GM18502 (cell line): ENCODE measurements around the gene RNF130.
"Not testable (repeated sequence)": the region's sequence is repeated elsewhere in the genome, so short reads cannot be mapped to it uniquely, and the experiment has no call there.

Source experiments
- ATAC-seq: cut with Tn5 transposase; IDR thresholded peaks from one replicate; pipeline ENCODE4 v1.9.1; 2021; ENCODE audit warnings: mild to moderate bottlenecking; ENCODE audit not compliant: unreplicated experiment, poor library complexity

Gene RNF130

GRCh38 chr5:179986328-179986727 is 85.2 kb downstream of the RNF130 start:
- ATAC-seq = no peak

GRCh38 chr5:179981636-179982035 is 89.9 kb downstream of the RNF130 start:
- ATAC-seq = no peak

GRCh38 chr5:179980767-179981166 is 90.8 kb downstream of the RNF130 start:
- ATAC-seq = no peak

- no peak for ATAC-seq
Measured at GRCh38 chr5:179978792-179979191, 92.8 kb downstream of the RNF130 start.

- no peak for ATAC-seq
Measured at GRCh38 chr5:179975713-179976134, 95.8 kb downstream of the RNF130 start.

GRCh38 chr5:179974946-179975712 is 96.4 kb downstream of the RNF130 start:
- ATAC-seq = peak; percentile 57

- ATAC-seq = no peak
Measured at GRCh38 chr5:179974246-179974945, 97.2 kb downstream of the RNF130 start.

GRCh38 chr5:179973391-179973790 is 98.2 kb downstream of the RNF130 start:
- no peak for ATAC-seq

GRCh38 chr5:179969110-179969509 is 102.4 kb downstream of the RNF130 start:
- ATAC-seq = no peak

- ATAC-seq = no peak
Measured at GRCh38 chr5:179967489-179967888, 104.1 kb downstream of the RNF130 start.

- no peak for ATAC-seq
Measured at GRCh38 chr5:179964015-179964414, 107.5 kb downstream of the RNF130 start.

- no peak for ATAC-seq
Measured at GRCh38 chr5:179963375-179963774, 108.2 kb downstream of the RNF130 start.

- ATAC-seq = no peak
Measured at GRCh38 chr5:179960204-179960831, 111.2 kb downstream of the RNF130 start.

GRCh38 chr5:179959641-179960040 is 111.9 kb downstream of the RNF130 start:
- no peak for ATAC-seq

- ATAC-seq = not testable (repeated sequence)
Measured at GRCh38 chr5:179959118-179959517, 112.4 kb downstream of the RNF130 start.

GRCh38 chr5:179955630-179956029 is 115.9 kb downstream of the RNF130 start:
- ATAC-seq = no peak

- no peak for ATAC-seq
Measured at GRCh38 chr5:179955062-179955461, 116.5 kb downstream of the RNF130 start.

- no peak for ATAC-seq
Measured at GRCh38 chr5:179954434-179954833, 117.1 kb downstream of the RNF130 start.

- ATAC-seq = no peak
Measured at GRCh38 chr5:179953987-179954386, 117.6 kb downstream of the RNF130 start.

GRCh38 chr5:179936976-179937681 is 134.4 kb downstream of the RNF130 start:
- ATAC-seq = no peak
